ENCODE measurements around the gene CREBBP. TPM values are rescaled to one million over a fixed set of nuclear protein-coding genes. Genes with fewer than 3 reads are reported as not detected.

Gene CREBBP
- total RNA-seq, 1 experiment from 2014 or later: 79.6 TPM

DNA sequence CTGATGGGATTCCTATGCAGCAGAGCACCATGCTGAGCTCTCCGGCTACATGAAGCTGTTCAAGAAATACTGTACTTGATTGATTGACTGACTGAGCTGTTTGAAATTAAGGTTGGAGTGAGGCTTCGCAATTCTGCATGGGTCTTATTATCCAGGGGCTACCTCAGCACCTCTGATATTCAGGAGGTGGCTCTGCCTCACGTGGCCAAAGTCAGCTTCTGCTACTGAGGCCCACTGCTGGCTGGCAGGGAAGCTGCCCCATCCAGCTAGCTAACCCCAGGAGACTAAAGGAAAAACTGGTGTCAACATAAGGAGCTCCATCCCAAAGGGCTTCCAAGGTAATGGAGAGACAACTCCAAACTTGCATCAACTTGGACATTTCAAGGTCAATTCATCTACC, 97.0 kb downstream of the CREBBP start:
- DNase-seq (ENCODE audit: low spot score): no peak
- H3K9me3 ChIP-seq (ENCODE audit: low read depth, low read length, poor library complexity, severe bottlenecking): no peaks in the 10 kb centered on the region
- no peak overlapping the region for H3K27ac ChIP-seq (ENCODE audit: low read depth, low read length, poor library complexity, severe bottlenecking)
- TF ChIP-seq, protein P1, sequence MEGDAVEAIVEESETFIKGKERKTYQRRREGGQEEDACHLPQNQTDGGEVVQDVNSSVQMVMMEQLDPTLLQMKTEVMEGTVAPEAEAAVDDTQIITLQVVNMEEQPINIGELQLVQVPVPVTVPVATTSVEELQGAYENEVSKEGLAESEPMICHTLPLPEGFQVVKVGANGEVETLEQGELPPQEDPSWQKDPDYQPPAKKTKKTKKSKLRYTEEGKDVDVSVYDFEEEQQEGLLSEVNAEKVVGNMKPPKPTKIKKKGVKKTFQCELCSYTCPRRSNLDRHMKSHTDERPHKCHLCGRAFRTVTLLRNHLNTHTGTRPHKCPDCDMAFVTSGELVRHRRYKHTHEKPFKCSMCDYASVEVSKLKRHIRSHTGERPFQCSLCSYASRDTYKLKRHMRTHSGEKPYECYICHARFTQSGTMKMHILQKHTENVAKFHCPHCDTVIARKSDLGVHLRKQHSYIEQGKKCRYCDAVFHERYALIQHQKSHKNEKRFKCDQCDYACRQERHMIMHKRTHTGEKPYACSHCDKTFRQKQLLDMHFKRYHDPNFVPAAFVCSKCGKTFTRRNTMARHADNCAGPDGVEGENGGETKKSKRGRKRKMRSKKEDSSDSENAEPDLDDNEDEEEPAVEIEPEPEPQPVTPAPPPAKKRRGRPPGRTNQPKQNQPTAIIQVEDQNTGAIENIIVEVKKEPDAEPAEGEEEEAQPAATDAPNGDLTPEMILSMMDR (conservative IDR thresholded peaks at IDR 0.05; ENCODE audit: low read depth, low read length): no peak
- no peak for TF ChIP-seq EZH2 (IDR thresholded peaks at IDR 0.05; ENCODE audit: borderline replicate concordance, low read depth, low read length, poor library complexity, severe bottlenecking)
- no peaks in the 10 kb centered on the region for H3K4me1 ChIP-seq (ENCODE audit: insufficient read depth, low read length, poor library complexity, severe bottlenecking)
- ChIA-PET CTCF (no interaction called here), POLR2A (ENCODE audit: low non-redundant PET) (no interaction called here)
- peaks cover 38% of the 10 kb centered on the region for H3K36me3 ChIP-seq (ENCODE audit: insufficient read depth, low read length, poor library complexity, severe bottlenecking)
- intact Hi-C loops (cut with micrococcal nuclease; ENCODE audit: unreplicated experiment): no loop called here
- no peak overlapping the region for H3K4me3 ChIP-seq (ENCODE audit: low read depth, low read length, poor library complexity, severe bottlenecking)
- no TSS peak for BruUV-seq (replicated peaks)
- no peaks in the 10 kb centered on the region for H3K27me3 ChIP-seq (replicated peaks; ENCODE audit: insufficient read depth, low read depth, low read length, poor library complexity)

DNA sequence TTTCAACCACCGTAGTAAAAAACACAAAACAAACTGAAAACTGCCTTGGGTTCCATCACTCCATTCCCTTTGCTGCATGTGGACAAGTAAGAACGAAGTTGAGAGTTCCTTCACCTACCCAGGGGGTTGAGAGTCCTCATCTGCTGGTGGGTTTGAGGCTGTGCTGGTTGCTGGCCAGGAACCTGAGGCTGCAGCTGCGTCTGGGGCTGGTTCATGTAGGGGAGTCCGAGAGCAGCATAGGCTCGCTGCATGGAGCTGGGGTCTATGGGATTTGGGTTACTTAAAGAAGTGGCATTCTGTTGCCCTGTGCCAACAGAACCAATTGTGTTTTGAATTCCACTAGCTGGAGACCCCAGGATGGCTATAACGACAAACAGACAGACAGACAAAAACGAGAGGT, 97.9 kb downstream of the CREBBP start:
- POLR2A ChIA-PET (ENCODE audit: low non-redundant PET): interaction anchor here (0.6 kb wide), 1 partner anchor 50 kb away, joined by 12 read pairs; no protein-coding TSS in a partner anchor
- Histone ChIP-seq H3K4me1 (ENCODE audit: insufficient read depth, low read length, poor library complexity, severe bottlenecking) (no peaks in the 10 kb centered on the region), H3K36me3 (ENCODE audit: insufficient read depth, low read length, poor library complexity, severe bottlenecking) (peaks cover 48% of the 10 kb centered on the region), H3K27ac (ENCODE audit: low read depth, low read length, poor library complexity, severe bottlenecking) (no peak overlapping the region), H3K9me3 (ENCODE audit: low read depth, low read length, poor library complexity, severe bottlenecking) (no peaks in the 10 kb centered on the region), H3K27me3 (replicated peaks; ENCODE audit: insufficient read depth, low read depth, low read length, poor library complexity) (no peaks in the 10 kb centered on the region), H3K4me3 (ENCODE audit: low read depth, low read length, poor library complexity, severe bottlenecking) (no peak overlapping the region)
- TF ChIP-seq, protein P1 (conservative IDR thresholded peaks at IDR 0.05; ENCODE audit: low read depth, low read length): no peak
- no peak for TF ChIP-seq EZH2 (IDR thresholded peaks at IDR 0.05; ENCODE audit: borderline replicate concordance, low read depth, low read length, poor library complexity, severe bottlenecking)
- CTCF ChIA-PET: no interaction called here
- DNase-seq (ENCODE audit: low spot score): no peak
- intact Hi-C loops (cut with micrococcal nuclease; ENCODE audit: unreplicated experiment): no loop called here
- BruUV-seq (replicated peaks): no TSS peak

DNA sequence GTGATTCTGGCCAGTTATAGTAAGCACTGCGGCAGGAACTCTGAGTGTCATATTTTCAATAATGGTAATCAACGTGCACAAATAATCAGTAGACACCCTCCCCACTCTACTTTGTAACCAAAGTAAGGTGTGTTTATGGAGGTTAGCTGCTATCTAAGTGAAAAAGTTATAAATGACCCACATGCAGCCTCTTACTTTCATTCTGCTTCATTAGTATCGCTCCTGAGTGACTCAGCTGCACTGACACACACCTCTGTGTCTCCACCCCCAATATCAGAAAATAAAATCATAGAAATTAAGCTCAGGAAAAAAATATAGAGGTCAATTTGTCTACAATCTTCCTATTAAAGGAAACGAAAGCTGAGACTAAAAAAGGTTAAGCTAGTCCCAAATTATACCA, 99.1 kb downstream of the CREBBP start:
- Histone ChIP-seq H3K27ac (ENCODE audit: low read depth, low read length, poor library complexity, severe bottlenecking) (no peak overlapping the region), H3K4me1 (ENCODE audit: insufficient read depth, low read length, poor library complexity, severe bottlenecking) (no peaks in the 10 kb centered on the region), H3K9me3 (ENCODE audit: low read depth, low read length, poor library complexity, severe bottlenecking) (no peaks in the 10 kb centered on the region), H3K27me3 (replicated peaks; ENCODE audit: insufficient read depth, low read depth, low read length, poor library complexity) (no peaks in the 10 kb centered on the region), H3K36me3 (ENCODE audit: insufficient read depth, low read length, poor library complexity, severe bottlenecking) (peaks cover 51% of the 10 kb centered on the region), H3K4me3 (ENCODE audit: low read depth, low read length, poor library complexity, severe bottlenecking) (no peak overlapping the region)
- ChIA-PET POLR2A (ENCODE audit: low non-redundant PET) (no interaction called here), CTCF (no interaction called here)
- intact Hi-C loops (cut with micrococcal nuclease; ENCODE audit: unreplicated experiment): no loop called here
- TF ChIP-seq, protein P1 (conservative IDR thresholded peaks at IDR 0.05; ENCODE audit: low read depth, low read length): no peak
- TF ChIP-seq EZH2 (IDR thresholded peaks at IDR 0.05; ENCODE audit: borderline replicate concordance, low read depth, low read length, poor library complexity, severe bottlenecking): no peak
- no peak for DNase-seq (ENCODE audit: low spot score)
- no TSS peak for BruUV-seq (replicated peaks)

Measured in A673 (cell line).